ENCODE results near the gene TRPM1. TPM values are rescaled to one million over a fixed set of nuclear protein-coding genes. Genes with fewer than 3 reads are reported as not detected.

Gene TRPM1
- total RNA-seq, 2 donors from 2014 or later, result 5.5 TPM; not detected in 1

GRCh38 chr15:31085359-31085758 lies 16.2 kb downstream of the TRPM1 start:
- no peak overlapping the region for H3K4me3 ChIP-seq
- no peak overlapping the region for H3K27ac ChIP-seq
- intact Hi-C loops (cut with DNase I), result no loop called here
- DNase-seq (ENCODE audit: low spot score), result no peak
- TF ChIP-seq CTCF (IDR thresholded peaks at IDR 0.05), result no peak
- no peaks in the 10 kb centered on the region for H3K9me3 ChIP-seq
- H3K36me3 ChIP-seq, result no peaks in the 10 kb centered on the region
- WGBS, result 82% methylated on average over 7 of the region's 7 CpGs
- no peaks in the 10 kb centered on the region for H3K27me3 ChIP-seq (replicated peaks; ENCODE audit: insufficient read depth)
- H3K4me1 ChIP-seq (replicated peaks), result peaks cover 13% of the 10 kb centered on the region

GRCh38 chr15:31084176-31084575 lies 17.3 kb downstream of the TRPM1 start:
- TF ChIP-seq POLR2A (IDR thresholded peaks at IDR 0.05) (no peak), CTCF (IDR thresholded peaks at IDR 0.05) (no peak), POLR2AphosphoS5 (IDR thresholded peaks at IDR 0.05) (no peak)
- Histone ChIP-seq H3K36me3 (no peaks in the 10 kb centered on the region), H3K27ac (no peak overlapping the region), H3K27me3 (replicated peaks; ENCODE audit: insufficient read depth) (no peaks in the 10 kb centered on the region), H3K4me3 (no peak overlapping the region), H3K9me3 (no peaks in the 10 kb centered on the region), H3K4me1 (replicated peaks) (peaks cover 13% of the 10 kb centered on the region)
- intact Hi-C loops (cut with DNase I), result no loop called here
- 83% methylated on average over 6 of the region's 6 CpGs for WGBS
- no peak for DNase-seq (ENCODE audit: low spot score)

- no peaks in the 10 kb centered on the region for H3K9me3 ChIP-seq
- H3K27ac ChIP-seq, result peak overlapping the region; percentile 66 to 73
- peak; percentile 17 for DNase-seq (ENCODE audit: low spot score)
- TF ChIP-seq POLR2A (IDR thresholded peaks at IDR 0.05) (no peak), CTCF (IDR thresholded peaks at IDR 0.05) (no peak), POLR2AphosphoS5 (IDR thresholded peaks at IDR 0.05) (no peak)
- no peak overlapping the region for H3K4me3 ChIP-seq
- 24% methylated on average over 5 of the region's 6 CpGs for WGBS
- no peaks in the 10 kb centered on the region for H3K27me3 ChIP-seq (replicated peaks; ENCODE audit: insufficient read depth)
- peaks cover 13% of the 10 kb centered on the region for H3K4me1 ChIP-seq (replicated peaks)
- intact Hi-C loops (cut with DNase I), result no loop called here
- no peaks in the 10 kb centered on the region for H3K36me3 ChIP-seq
Observed at GRCh38 chr15:31083370-31083780, 18.1 kb downstream of the TRPM1 start.

GRCh38 chr15:31082771-31083369 lies 18.7 kb downstream of the TRPM1 start:
- WGBS, result 63% methylated on average over 11 of the region's 11 CpGs
- H3K9me3 ChIP-seq, result no peaks in the 10 kb centered on the region
- H3K36me3 ChIP-seq, result no peaks in the 10 kb centered on the region
- H3K27me3 ChIP-seq (replicated peaks; ENCODE audit: insufficient read depth), result no peaks in the 10 kb centered on the region
- H3K4me3 ChIP-seq, result no peak overlapping the region
- peak overlapping the region; percentile 66 to 73 for H3K27ac ChIP-seq
- TF ChIP-seq POLR2A (IDR thresholded peaks at IDR 0.05), result no peak
- peak; percentile 55 for TF ChIP-seq POLR2AphosphoS5 (IDR thresholded peaks at IDR 0.05)
- peaks cover 13% of the 10 kb centered on the region for H3K4me1 ChIP-seq (replicated peaks)
- intact Hi-C loops (cut with DNase I), result no loop called here
- peak; percentile 53 for DNase-seq (ENCODE audit: low spot score)

- intact Hi-C loops (cut with DNase I), result no loop called here
Observed at GRCh38 chr15:31081588-31082250, 19.8 kb downstream of the TRPM1 start.

More at GRCh38 chr15:31081588-31082250, 19.8 kb downstream of the TRPM1 start:
- Histone ChIP-seq H3K4me1 (replicated peaks) (peaks cover 13% of the 10 kb centered on the region), H3K9me3 (no peaks in the 10 kb centered on the region), H3K27me3 (replicated peaks; ENCODE audit: insufficient read depth) (no peaks in the 10 kb centered on the region), H3K36me3 (no peaks in the 10 kb centered on the region), H3K4me3 (no peak overlapping the region), H3K27ac (no peak overlapping the region)
- no peak for DNase-seq (ENCODE audit: low spot score)
- 78% methylated on average over 6 of the region's 6 CpGs for WGBS
- TF ChIP-seq CTCF (IDR thresholded peaks at IDR 0.05), result no peak
- no peak for TF ChIP-seq POLR2AphosphoS5 (IDR thresholded peaks at IDR 0.05)
- TF ChIP-seq POLR2A (IDR thresholded peaks at IDR 0.05), result no peak
